ENCODE results near the gene NAPA.

- no peak for TF ChIP-seq POLR2AphosphoS5 (IDR thresholded peaks at IDR 0.05; ENCODE audit: low read depth, low read length)
- TF ChIP-seq POLR2A (IDR thresholded peaks at IDR 0.05; ENCODE audit: low read depth, low read length), result no peak
- TF ChIP-seq TAF1 (IDR thresholded peaks at IDR 0.05; ENCODE audit: borderline replicate concordance, low read depth, low read length), result no peak
Observed at GRCh38 chr19:47523473-47523872, 8.6 kb upstream of the NAPA start.
